ENCODE measurements around the gene TARS2. TPM values are rescaled to one million over a fixed set of nuclear protein-coding genes. Genes with fewer than 3 reads are reported as not detected.

Gene TARS2
- total RNA-seq, 1 experiment from 2014 or later: 42.9 TPM

DNA sequence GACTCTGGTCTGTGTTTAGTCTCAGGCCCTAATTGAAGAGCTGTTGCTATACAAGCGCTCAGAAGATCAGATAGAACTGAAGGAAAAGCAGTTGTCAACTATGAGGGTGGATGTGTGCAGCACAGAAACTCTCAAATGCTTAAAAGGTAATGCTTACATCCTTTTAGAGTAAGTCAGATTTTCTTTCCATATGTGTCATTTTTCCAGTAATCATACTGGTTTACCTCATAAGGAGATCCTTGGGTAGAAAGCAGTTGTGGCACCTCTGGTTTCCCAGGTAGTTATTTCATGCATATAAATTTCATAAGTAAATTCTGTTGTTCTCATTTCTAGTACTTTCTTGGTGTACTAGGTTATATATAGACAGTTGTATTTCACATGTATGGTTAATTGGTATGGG lies 43.0 kb upstream of the TARS2 start:
- ATAC-seq (no peak), DNase-seq (ENCODE audit: low spot score) (no peak)
- Mint-ChIP-seq H3K9me3 (no peaks in the 10 kb centered on the region), H3K4me3 (no peak overlapping the region), H3K4me1 (no peaks in the 10 kb centered on the region), H3K36me3 (peaks cover 47% of the 10 kb centered on the region), H3K27ac (no peak overlapping the region), H3K27me3 (ENCODE audit: low read depth) (no peaks in the 10 kb centered on the region)
- ChIA-PET POLR2A (interaction anchor here (0.7 kb wide), 1 partner anchor 410 kb away, joined by 3 read pairs; no protein-coding TSS in a partner anchor), CTCF (no interaction called here)
- TF ChIP-seq TEAD1 (CRISPR knock-in tag; IDR thresholded peaks at IDR 0.05): no peak
- TF ChIP-seq, protein P1, sequence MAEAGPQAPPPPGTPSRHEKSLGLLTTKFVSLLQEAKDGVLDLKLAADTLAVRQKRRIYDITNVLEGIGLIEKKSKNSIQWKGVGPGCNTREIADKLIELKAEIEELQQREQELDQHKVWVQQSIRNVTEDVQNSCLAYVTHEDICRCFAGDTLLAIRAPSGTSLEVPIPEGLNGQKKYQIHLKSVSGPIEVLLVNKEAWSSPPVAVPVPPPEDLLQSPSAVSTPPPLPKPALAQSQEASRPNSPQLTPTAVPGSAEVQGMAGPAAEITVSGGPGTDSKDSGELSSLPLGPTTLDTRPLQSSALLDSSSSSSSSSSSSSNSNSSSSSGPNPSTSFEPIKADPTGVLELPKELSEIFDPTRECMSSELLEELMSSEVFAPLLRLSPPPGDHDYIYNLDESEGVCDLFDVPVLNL (CRISPR knock-in tag; IDR thresholded peaks at IDR 0.05; ENCODE audit: borderline replicate concordance, low read depth): no peak
- TF ChIP-seq, protein P2, sequence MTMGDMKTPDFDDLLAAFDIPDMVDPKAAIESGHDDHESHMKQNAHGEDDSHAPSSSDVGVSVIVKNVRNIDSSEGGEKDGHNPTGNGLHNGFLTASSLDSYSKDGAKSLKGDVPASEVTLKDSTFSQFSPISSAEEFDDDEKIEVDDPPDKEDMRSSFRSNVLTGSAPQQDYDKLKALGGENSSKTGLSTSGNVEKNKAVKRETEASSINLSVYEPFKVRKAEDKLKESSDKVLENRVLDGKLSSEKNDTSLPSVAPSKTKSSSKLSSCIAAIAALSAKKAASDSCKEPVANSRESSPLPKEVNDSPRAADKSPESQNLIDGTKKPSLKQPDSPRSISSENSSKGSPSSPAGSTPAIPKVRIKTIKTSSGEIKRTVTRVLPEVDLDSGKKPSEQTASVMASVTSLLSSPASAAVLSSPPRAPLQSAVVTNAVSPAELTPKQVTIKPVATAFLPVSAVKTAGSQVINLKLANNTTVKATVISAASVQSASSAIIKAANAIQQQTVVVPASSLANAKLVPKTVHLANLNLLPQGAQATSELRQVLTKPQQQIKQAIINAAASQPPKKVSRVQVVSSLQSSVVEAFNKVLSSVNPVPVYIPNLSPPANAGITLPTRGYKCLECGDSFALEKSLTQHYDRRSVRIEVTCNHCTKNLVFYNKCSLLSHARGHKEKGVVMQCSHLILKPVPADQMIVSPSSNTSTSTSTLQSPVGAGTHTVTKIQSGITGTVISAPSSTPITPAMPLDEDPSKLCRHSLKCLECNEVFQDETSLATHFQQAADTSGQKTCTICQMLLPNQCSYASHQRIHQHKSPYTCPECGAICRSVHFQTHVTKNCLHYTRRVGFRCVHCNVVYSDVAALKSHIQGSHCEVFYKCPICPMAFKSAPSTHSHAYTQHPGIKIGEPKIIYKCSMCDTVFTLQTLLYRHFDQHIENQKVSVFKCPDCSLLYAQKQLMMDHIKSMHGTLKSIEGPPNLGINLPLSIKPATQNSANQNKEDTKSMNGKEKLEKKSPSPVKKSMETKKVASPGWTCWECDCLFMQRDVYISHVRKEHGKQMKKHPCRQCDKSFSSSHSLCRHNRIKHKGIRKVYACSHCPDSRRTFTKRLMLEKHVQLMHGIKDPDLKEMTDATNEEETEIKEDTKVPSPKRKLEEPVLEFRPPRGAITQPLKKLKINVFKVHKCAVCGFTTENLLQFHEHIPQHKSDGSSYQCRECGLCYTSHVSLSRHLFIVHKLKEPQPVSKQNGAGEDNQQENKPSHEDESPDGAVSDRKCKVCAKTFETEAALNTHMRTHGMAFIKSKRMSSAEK (CRISPR knock-in tag; IDR thresholded peaks at IDR 0.05; ENCODE audit: borderline replicate concordance): no peak
- no peak for TF ChIP-seq ZNF263 (CRISPR knock-in tag; IDR thresholded peaks at IDR 0.05; ENCODE audit: low read depth)
- TF ChIP-seq NR1H2 (CRISPR knock-in tag; IDR thresholded peaks at IDR 0.05): no peak
- no peak for TF ChIP-seq SMAD4 (CRISPR knock-in tag; IDR thresholded peaks at IDR 0.05)

DNA sequence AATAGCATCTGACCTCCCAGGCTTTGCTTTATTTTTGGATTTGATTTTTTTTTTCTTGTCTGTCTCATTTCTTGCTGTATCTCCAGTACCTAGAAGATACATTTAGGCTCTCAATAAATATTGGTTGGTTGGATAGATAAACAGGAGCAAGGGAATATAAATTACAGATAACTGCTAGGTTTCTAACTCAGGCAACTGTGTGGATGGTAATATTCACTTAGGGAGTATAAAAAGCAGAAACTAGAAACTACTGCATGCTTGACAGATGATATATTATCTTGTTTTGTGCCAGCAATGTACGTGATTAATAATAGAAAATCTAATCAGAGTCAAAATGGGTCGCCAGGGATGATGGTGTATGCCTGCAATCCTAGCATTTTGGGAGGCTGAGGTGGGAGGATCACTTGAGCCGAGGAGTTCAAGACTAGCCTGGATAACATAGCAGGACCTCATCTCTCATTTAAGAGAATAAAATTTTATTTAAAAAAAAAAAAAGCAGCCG lies 31.0 kb upstream of the TARS2 start:
- POLR2A ChIA-PET: no interaction called here
- TF ChIP-seq, protein P3, sequence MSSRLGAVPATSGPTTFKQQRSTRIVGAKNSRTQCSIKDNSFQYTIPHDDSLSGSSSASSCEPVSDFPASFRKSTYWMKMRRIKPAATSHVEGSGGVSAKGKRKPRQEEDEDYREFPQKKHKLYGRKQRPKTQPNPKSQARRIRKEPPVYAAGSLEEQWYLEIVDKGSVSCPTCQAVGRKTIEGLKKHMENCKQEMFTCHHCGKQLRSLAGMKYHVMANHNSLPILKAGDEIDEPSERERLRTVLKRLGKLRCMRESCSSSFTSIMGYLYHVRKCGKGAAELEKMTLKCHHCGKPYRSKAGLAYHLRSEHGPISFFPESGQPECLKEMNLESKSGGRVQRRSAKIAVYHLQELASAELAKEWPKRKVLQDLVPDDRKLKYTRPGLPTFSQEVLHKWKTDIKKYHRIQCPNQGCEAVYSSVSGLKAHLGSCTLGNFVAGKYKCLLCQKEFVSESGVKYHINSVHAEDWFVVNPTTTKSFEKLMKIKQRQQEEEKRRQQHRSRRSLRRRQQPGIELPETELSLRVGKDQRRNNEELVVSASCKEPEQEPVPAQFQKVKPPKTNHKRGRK (CRISPR knock-in tag; IDR thresholded peaks at IDR 0.05; ENCODE audit: borderline replicate concordance): no peak
- TF ChIP-seq ETV6 (CRISPR knock-in tag; IDR thresholded peaks at IDR 0.05) (no peak), RELA (CRISPR knock-in tag; IDR thresholded peaks at IDR 0.05; ENCODE audit: borderline replicate concordance) (no peak), JAZF1 (CRISPR knock-in tag; IDR thresholded peaks at IDR 0.05) (no peak), ZNF121 (CRISPR knock-in tag; IDR thresholded peaks at IDR 0.05) (no peak), RORB (CRISPR knock-in tag; IDR thresholded peaks at IDR 0.05) (no peak), ZNF423 (CRISPR knock-in tag; IDR thresholded peaks at IDR 0.05) (no peak), MXD4 (CRISPR knock-in tag; IDR thresholded peaks at IDR 0.05; ENCODE audit: borderline replicate concordance) (no peak), TEAD1 (CRISPR knock-in tag; IDR thresholded peaks at IDR 0.05) (no peak)
- TF ChIP-seq, protein P4, sequence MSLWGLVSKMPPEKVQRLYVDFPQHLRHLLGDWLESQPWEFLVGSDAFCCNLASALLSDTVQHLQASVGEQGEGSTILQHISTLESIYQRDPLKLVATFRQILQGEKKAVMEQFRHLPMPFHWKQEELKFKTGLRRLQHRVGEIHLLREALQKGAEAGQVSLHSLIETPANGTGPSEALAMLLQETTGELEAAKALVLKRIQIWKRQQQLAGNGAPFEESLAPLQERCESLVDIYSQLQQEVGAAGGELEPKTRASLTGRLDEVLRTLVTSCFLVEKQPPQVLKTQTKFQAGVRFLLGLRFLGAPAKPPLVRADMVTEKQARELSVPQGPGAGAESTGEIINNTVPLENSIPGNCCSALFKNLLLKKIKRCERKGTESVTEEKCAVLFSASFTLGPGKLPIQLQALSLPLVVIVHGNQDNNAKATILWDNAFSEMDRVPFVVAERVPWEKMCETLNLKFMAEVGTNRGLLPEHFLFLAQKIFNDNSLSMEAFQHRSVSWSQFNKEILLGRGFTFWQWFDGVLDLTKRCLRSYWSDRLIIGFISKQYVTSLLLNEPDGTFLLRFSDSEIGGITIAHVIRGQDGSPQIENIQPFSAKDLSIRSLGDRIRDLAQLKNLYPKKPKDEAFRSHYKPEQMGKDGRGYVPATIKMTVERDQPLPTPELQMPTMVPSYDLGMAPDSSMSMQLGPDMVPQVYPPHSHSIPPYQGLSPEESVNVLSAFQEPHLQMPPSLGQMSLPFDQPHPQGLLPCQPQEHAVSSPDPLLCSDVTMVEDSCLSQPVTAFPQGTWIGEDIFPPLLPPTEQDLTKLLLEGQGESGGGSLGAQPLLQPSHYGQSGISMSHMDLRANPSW (CRISPR knock-in tag; conservative IDR thresholded peaks at IDR 0.05; ENCODE audit: low read depth): no peak
- TF ChIP-seq, protein P5, sequence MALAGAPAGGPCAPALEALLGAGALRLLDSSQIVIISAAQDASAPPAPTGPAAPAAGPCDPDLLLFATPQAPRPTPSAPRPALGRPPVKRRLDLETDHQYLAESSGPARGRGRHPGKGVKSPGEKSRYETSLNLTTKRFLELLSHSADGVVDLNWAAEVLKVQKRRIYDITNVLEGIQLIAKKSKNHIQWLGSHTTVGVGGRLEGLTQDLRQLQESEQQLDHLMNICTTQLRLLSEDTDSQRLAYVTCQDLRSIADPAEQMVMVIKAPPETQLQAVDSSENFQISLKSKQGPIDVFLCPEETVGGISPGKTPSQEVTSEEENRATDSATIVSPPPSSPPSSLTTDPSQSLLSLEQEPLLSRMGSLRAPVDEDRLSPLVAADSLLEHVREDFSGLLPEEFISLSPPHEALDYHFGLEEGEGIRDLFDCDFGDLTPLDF (CRISPR knock-in tag; IDR thresholded peaks at IDR 0.05): no peak
- TF ChIP-seq, protein P6, sequence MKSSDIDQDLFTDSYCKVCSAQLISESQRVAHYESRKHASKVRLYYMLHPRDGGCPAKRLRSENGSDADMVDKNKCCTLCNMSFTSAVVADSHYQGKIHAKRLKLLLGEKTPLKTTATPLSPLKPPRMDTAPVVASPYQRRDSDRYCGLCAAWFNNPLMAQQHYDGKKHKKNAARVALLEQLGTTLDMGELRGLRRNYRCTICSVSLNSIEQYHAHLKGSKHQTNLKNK (CRISPR knock-in tag; IDR thresholded peaks at IDR 0.05): no peak
- TF ChIP-seq, protein P7, sequence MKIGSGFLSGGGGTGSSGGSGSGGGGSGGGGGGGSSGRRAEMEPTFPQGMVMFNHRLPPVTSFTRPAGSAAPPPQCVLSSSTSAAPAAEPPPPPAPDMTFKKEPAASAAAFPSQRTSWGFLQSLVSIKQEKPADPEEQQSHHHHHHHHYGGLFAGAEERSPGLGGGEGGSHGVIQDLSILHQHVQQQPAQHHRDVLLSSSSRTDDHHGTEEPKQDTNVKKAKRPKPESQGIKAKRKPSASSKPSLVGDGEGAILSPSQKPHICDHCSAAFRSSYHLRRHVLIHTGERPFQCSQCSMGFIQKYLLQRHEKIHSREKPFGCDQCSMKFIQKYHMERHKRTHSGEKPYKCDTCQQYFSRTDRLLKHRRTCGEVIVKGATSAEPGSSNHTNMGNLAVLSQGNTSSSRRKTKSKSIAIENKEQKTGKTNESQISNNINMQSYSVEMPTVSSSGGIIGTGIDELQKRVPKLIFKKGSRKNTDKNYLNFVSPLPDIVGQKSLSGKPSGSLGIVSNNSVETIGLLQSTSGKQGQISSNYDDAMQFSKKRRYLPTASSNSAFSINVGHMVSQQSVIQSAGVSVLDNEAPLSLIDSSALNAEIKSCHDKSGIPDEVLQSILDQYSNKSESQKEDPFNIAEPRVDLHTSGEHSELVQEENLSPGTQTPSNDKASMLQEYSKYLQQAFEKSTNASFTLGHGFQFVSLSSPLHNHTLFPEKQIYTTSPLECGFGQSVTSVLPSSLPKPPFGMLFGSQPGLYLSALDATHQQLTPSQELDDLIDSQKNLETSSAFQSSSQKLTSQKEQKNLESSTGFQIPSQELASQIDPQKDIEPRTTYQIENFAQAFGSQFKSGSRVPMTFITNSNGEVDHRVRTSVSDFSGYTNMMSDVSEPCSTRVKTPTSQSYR (CRISPR knock-in tag; IDR thresholded peaks at IDR 0.05): no peak
- TF ChIP-seq, protein P8, sequence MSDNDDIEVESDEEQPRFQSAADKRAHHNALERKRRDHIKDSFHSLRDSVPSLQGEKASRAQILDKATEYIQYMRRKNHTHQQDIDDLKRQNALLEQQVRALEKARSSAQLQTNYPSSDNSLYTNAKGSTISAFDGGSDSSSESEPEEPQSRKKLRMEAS (CRISPR knock-in tag; IDR thresholded peaks at IDR 0.05): no peak

More for the DNA sequence above, 31.0 kb upstream of the TARS2 start:
- no peak overlapping the region for H3K27ac Mint-ChIP-seq
- no peak for ATAC-seq
- no peaks in the 10 kb centered on the region for H3K4me1 Mint-ChIP-seq
- no peaks in the 10 kb centered on the region for H3K27me3 Mint-ChIP-seq (ENCODE audit: low read depth)
- no peak overlapping the region for H3K4me3 Mint-ChIP-seq
- no peak for DNase-seq (ENCODE audit: low spot score)
- peaks cover 34% of the 10 kb centered on the region for H3K36me3 Mint-ChIP-seq
- no peaks in the 10 kb centered on the region for H3K9me3 Mint-ChIP-seq
- CTCF ChIA-PET: interaction anchor here (0.9 kb wide), 1 partner anchor 77 kb away, joined by 3 read pairs; no protein-coding TSS in a partner anchor

Data from WTC11 (cell line).